GM12878 (cell line): Measurements from ENCODE around the gene COL24A1. TPM values are rescaled to one million over a fixed set of nuclear protein-coding genes. Genes with fewer than 3 reads are reported as not detected.

Experiments
- ATAC-seq: fragments of 200-7000 bp; cut with Tn5 transposase; 3 replicates; pipeline ENCODE4 v1.9.1; 2020; ENCODE audit warnings: mild to moderate bottlenecking, moderate library complexity
- BruUV-seq: library from RNA; stranded (reverse); fragments of 400-500 nt; replicated peaks from 2 replicates; lab custom pipeline; 2021; lab: Mats Ljungman, UMichigan
- CTCF ChIA-PET: fragments of 300-600 bp; sonication (Branson Sonifier 250); formaldehyde crosslinking; extraction: SDS; loops from one replicate; lab custom pipeline; 2021; ENCODE audit warnings: inconsistent platforms; lab: Yijun Ruan, JAX
- POLR2A ChIA-PET: fragments of 350-600 bp; formaldehyde crosslinking; extraction: SDS; loops from one replicate; lab custom pipeline; 2021; ENCODE audit warnings: inconsistent platforms; lab: Charles Lee
- RAD21 ChIA-PET: fragments of 300-600 bp; sonication (Branson Sonifier 250); formaldehyde crosslinking; loops from one replicate; lab custom pipeline; 2023; ENCODE audit warnings: antibody characterized with exemption; ENCODE audit not compliant: unreplicated experiment; lab: Charles Lee
- SMC1A ChIA-PET: fragments of 300-600 bp; sonication (Branson Sonifier 250); formaldehyde crosslinking; loops from one replicate; lab custom pipeline; 2023; ENCODE audit not compliant: unreplicated experiment, uncharacterized antibody; lab: Charles Lee
- DNase-seq: peaks from one replicate; pipeline ENCODE4 v3.0.0-alpha.2; 2011; ENCODE audit warnings: low read depth, low spot score
- FAIRE-seq: peaks from 3 replicates; lab custom pipeline; 2011; peaks lifted over from hg19 to GRCh38; lab: Jason Lieb, UNC
- H2AFZ ChIP-seq: 2 replicates; pipeline ENCODE4 v1.6.0; 2011; ENCODE audit warnings: low read depth, low read length, control low read depth; ENCODE audit not compliant: control insufficient read depth
- H3K27ac ChIP-seq: 2 replicates; pipeline ENCODE4 v1.5.1; 2011; ENCODE audit warnings: control low read depth; ENCODE audit not compliant: control insufficient read depth, insufficient read depth
- H3K27me3 ChIP-seq, 2 experiments: replicated peaks in 1 of 2; 2 replicates each; pipeline versions ENCODE4 v1.6.0 to v1.6.1; 2011; ENCODE audit warnings: low read length in 1 of 2; ENCODE audit not compliant: control insufficient read depth in 2 of 2, insufficient read depth in 2 of 2
- H3K36me3 ChIP-seq, 2 experiments: 2 replicates each; pipeline ENCODE4 v1.5.1; 2011; ENCODE audit warnings: low read length in 1 of 2; ENCODE audit not compliant: control insufficient read depth in 2 of 2, insufficient read depth in 2 of 2
- H3K4me1 ChIP-seq: 2 replicates; pipeline ENCODE4 v1.6.1; 2011; ENCODE audit warnings: mild to moderate bottlenecking, low read length, moderate library complexity, mixed read lengths; ENCODE audit not compliant: control insufficient read depth, insufficient read depth
- H3K4me2 ChIP-seq: 2 replicates; pipeline ENCODE4 v1.6.0; 2011; ENCODE audit warnings: control low read depth; ENCODE audit not compliant: control insufficient read depth, insufficient read depth
- H3K4me3 ChIP-seq: fragments of 200-600 bp; sonication (generic); 2 replicates; pipeline ENCODE4 v1.5.1; 2016
- H3K79me2 ChIP-seq: 2 replicates; pipeline ENCODE4 v1.6.0; 2011; ENCODE audit warnings: low read length; ENCODE audit not compliant: control insufficient read depth, insufficient read depth
- H3K9ac ChIP-seq: 2 replicates; pipeline ENCODE4 v1.8.0; 2011; ENCODE audit warnings: low read length, control low read depth, mixed read lengths; ENCODE audit not compliant: control insufficient read depth, insufficient read depth
- H3K9me3 ChIP-seq: replicated peaks from 3 replicates; pipeline ENCODE4 v1.5.1; 2011; ENCODE audit warnings: mild to moderate bottlenecking, low read length; ENCODE audit not compliant: control insufficient read depth, insufficient read depth
- H4K20me1 ChIP-seq: 2 replicates; pipeline ENCODE4 v1.6.0; 2011; ENCODE audit not compliant: control insufficient read depth, insufficient read depth
- CHD4 ChIP-seq: fragments of 200-600 bp; sonication (generic); IDR thresholded peaks from 2 replicates; pipeline ENCODE4 v1.6.1; 2016; ENCODE audit warnings: mild to moderate bottlenecking
- IKZF1 ChIP-seq: fragments of 450-650 bp; conservative IDR thresholded peaks from 2 replicates; pipeline ENCODE4 v1.6.1; 2017; ENCODE audit warnings: antibody characterized with exemption, mild to moderate bottlenecking
- KAT2A ChIP-seq: conservative IDR thresholded peaks from 2 replicates; pipeline ENCODE4 v1.6.1; 2011; ENCODE audit warnings: low read depth, low read length; ENCODE audit not compliant: control insufficient read depth
- NFYA ChIP-seq: IDR thresholded peaks from 2 replicates; pipeline ENCODE4 v1.6.1; 2011; ENCODE audit warnings: low read depth, mild to moderate bottlenecking, low read length, improper control_type of control experiment, borderline replicate concordance
- NR2C2 ChIP-seq: IDR thresholded peaks from 2 replicates; pipeline ENCODE4 v1.6.1; 2011; ENCODE audit warnings: borderline replicate concordance, low read depth; ENCODE audit not compliant: control insufficient read depth, insufficient read length
- NR2F1 ChIP-seq: fragments of 450-650 bp; conservative IDR thresholded peaks from 2 replicates; pipeline ENCODE4 v1.6.1; 2017; ENCODE audit warnings: mild to moderate bottlenecking
- PAX5 ChIP-seq: IDR thresholded peaks from 2 replicates; pipeline ENCODE4 v1.6.1; 2011; ENCODE audit warnings: low read depth, low read length, borderline replicate concordance
- RELB ChIP-seq: fragments of 450-650 bp; IDR thresholded peaks from 2 replicates; pipeline ENCODE4 v1.6.1; 2017; ENCODE audit warnings: low read depth, mild to moderate bottlenecking, moderate library complexity
- RFX5 ChIP-seq: IDR thresholded peaks from 2 replicates; pipeline ENCODE4 v1.6.1; 2011; ENCODE audit warnings: low read depth, low read length, improper control_type of control experiment
- SMARCA5 ChIP-seq: fragments of 450-650 bp; IDR thresholded peaks from 2 replicates; pipeline ENCODE4 v1.6.1; 2017; ENCODE audit warnings: mild to moderate bottlenecking
- SREBF1 ChIP-seq: IDR thresholded peaks from 2 replicates; pipeline ENCODE4 v1.6.1; 2012; ENCODE audit warnings: mild to moderate bottlenecking, low read length
- STAT3 ChIP-seq: IDR thresholded peaks from 2 replicates; pipeline ENCODE4 v1.6.1; 2011; ENCODE audit warnings: low read depth, low read length, improper control_type of control experiment
- WRNIP1 ChIP-seq: IDR thresholded peaks from 2 replicates; pipeline ENCODE4 v1.6.1; 2011; ENCODE audit warnings: low read depth, low read length, improper control_type of control experiment, borderline replicate concordance
- ZBED1 ChIP-seq: IDR thresholded peaks from 2 replicates; pipeline ENCODE4 v1.6.1; 2016; ENCODE audit warnings: borderline replicate concordance
- ZBTB11 ChIP-seq: fragments of 450-650 bp; formaldehyde crosslinking; IDR thresholded peaks from 2 replicates; pipeline ENCODE4 v1.5.0; 2022; ENCODE audit warnings: mild to moderate bottlenecking, missing genetic modification characterization
- WGBS: methylation state at CpG from one replicate; pipeline ENCODE4 v1.1.6; 2016; ENCODE audit warnings: low lambda C conversion rate; ENCODE audit not compliant: insufficient replicate concordance, insufficient coverage; ENCODE audit errors: missing lambda C conversion rate; 5-methylcytosine and 5-hydroxymethylcytosine counted together
- in situ Hi-C: fragments of 300-500 bp; cut with MboI; formaldehyde crosslinking; loops from 9 replicates; pipeline ENCODE4 v1.14.3; 2018; ENCODE audit warnings: mixed read lengths
- intact Hi-C: fragments of 100-400 bp; cut with micrococcal nuclease; formaldehyde crosslinking; loops from one replicate; pipeline ENCODE4 v1.14.2; 2022; ENCODE audit not compliant: unreplicated experiment
- polyA plus RNA-seq, 11 experiments: library from polyadenylated mRNA; depleted of rRNA in 4 of 11; unstranded in 6 of 11; stranded (reverse) in 5 of 11; fragments of >200 nt; fragmentation: Nextera tagmentation in 4 of 11; fragmentation: Illumina TruSeq in 1 of 11; extraction: Ambion mirVana in 4 of 11; extraction: Trizol in 1 of 11; gene quantifications; 1 replicate in 1 of 11; 2 replicates in 10 of 11; pipeline versions ENCODE4 v1.2.1 to v1.2.3, GENCODE V29; 2011 to 2016; ENCODE audit warnings: inconsistent platforms in 2 of 11, missing spikeins in 2 of 11, low read depth in 1 of 11
- total RNA-seq, 4 experiments: library from RNA; depleted of rRNA in 3 of 4; stranded (reverse); fragments of >200 nt in 3 of 4; fragmentation: Illumina TruSeq in 1 of 4; extraction: Trizol in 1 of 4; gene quantifications; 2 replicates each; pipeline versions ENCODE4 v1.2.1 to v1.2.3, GENCODE V29; 2013 to 2021

The COL24A1 gene
- total and polyA plus RNA-seq, 10 of the 15 experiments (the other 5 are each of a cell fraction or from before 2014, with no cell fraction given), result 0.19 to 4.1 (median 2.0) TPM

DNA sequence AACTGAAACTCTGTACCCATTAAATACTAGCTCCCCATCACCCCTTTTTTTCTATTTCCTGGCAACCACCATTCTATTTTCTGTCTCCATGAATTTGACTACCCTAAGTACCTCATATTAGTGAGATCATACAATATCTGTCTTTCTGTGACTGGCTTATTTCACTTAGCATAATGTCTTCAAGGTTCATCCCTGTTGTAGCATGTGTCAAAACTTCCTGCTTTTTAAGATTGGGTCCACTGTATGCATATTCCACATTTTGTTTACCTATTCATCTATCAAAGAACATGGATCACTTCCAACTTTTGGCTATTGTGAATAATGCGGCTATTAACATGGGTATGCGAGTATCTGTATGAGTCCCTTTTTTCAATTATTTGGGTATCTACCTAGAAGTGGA, 266.7 kb downstream of the COL24A1 start (continued):
- TF ChIP-seq ZBTB11 (CRISPR knock-in tag), result no peak
- TF ChIP-seq RFX5, result no peak
- no peak for TF ChIP-seq RELB

DNA sequence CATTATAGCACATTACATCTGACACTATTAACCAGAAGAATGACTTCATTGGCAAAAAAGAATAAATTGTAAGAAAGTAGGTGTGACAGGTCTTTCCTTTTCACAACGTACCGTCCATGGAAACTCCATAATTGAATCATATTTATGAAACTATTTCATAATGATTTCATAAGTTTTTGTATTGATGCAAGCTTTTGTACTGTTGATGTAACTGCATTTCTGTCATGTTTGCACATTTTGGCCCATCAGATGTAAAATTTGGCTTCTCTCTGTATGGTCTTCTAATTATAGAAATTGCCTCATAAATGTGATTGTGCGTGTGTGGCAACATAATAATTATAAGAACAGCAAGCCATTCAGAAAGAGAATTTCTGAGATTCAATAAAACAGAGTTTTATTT, 267.7 kb downstream of the COL24A1 start:
- BruUV-seq, result no TSS peak
- CTCF ChIA-PET, result interaction anchor here (0.6 to 0.9 kb wide), 2 partner anchors 20 to 128 kb away, joined by 3 to 5 read pairs; no protein-coding TSS in a partner anchor

More for the DNA sequence above, 267.7 kb downstream of the COL24A1 start:
- H3K9me3 ChIP-seq, result no peaks in the 10 kb centered on the region
- H3K9ac ChIP-seq, result no peak overlapping the region
- no peaks in the 10 kb centered on the region for H4K20me1 ChIP-seq
- ChIA-PET RAD21 (no interaction called here), POLR2A (no interaction called here), SMC1A (interaction anchor here (1.4 kb wide), 1 partner anchor 11 kb away, joined by 3 read pairs; no protein-coding TSS in a partner anchor)
- no peak for ATAC-seq
- TF ChIP-seq WRNIP1, result no peak
- no peak for TF ChIP-seq NFYA
- no peak for TF ChIP-seq IKZF1
- no peak for TF ChIP-seq ZBED1
- TF ChIP-seq SMARCA5, result no peak
- no peak for TF ChIP-seq NR2C2
- TF ChIP-seq KAT2A, result no peak
- TF ChIP-seq CHD4, result no peak
- no peak for TF ChIP-seq SREBF1
- no peak for TF ChIP-seq NR2F1
- no peak for TF ChIP-seq STAT3
- TF ChIP-seq PAX5, result no peak
- H2AFZ ChIP-seq, result no peak overlapping the region
- no peak for DNase-seq
- no peaks in the 10 kb centered on the region; a peak in 1 of 4 replicates for H3K36me3 ChIP-seq
- H3K27me3 ChIP-seq, result no peaks in the 10 kb centered on the region
- no peaks in the 10 kb centered on the region for H3K4me1 ChIP-seq
- no peak for FAIRE-seq
- H3K4me2 ChIP-seq, result no peak overlapping the region
- H3K79me2 ChIP-seq, result no peaks in the 10 kb centered on the region
- H3K4me3 ChIP-seq, result no peak overlapping the region
- 21% methylated on average over 3 of the region's 3 CpGs for WGBS
- in situ Hi-C loops, result no loop called here
- no peak overlapping the region for H3K27ac ChIP-seq
- intact Hi-C loops, result no loop called here
